NCI-H2196 (cell line): ENCODE data around the gene CCDC127.
"Not testable (repeated sequence)": the region's sequence is repeated elsewhere in the genome, so short reads cannot be mapped to it uniquely, and the experiment has no call there.

Source experiments
- DNase-seq: peaks from one replicate; lab custom pipeline; 2025; ENCODE audit not compliant: unreplicated experiment; lab: John Stamatoyannopoulos, UW

The CCDC127 gene

DNA sequence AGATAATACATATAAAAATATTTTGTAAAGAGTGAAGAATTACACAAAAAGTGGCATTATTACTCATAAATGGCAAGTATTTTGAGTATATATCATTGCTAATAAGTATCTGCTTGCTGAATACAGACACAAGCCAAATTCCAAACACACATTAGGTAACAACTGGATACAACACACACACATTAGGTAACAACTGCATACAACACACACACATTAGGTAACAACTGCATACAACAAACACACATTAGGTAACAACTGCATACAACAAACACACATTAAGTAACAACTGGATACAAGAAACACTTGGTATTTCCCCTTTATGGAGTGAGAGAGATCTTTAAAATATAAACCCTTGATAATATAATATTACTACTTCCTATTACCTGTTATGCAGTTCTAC lies 13.5 kb downstream of the CCDC127 start:
- no peak for DNase-seq

DNA sequence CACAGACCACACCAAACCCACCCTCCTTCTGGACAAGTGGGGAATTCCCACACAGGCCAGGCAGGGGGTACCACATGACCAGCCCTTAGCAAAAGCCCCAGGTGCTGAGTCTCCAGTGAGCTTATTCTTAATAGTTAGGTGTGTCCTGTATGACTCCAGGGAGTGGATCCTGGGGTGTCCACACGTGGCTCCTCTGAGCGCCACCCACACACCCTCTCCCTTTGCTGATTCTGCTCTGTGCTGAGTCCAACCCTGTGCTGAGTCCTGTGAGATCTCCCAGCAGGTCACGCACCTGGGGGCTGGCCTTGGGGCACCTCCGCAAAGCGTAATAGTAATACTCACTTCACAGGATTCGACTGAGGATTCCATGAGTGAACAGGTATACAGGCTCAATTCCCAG lies 14.0 kb downstream of the CCDC127 start:
- DNase-seq = no peak

GRCh38 chr5:203246-203930 lies 14.6 kb downstream of the CCDC127 start:
- DNase-seq = no peak

GRCh38 chr5:201672-202071 lies 16.3 kb downstream of the CCDC127 start:
- no peak for DNase-seq

DNA sequence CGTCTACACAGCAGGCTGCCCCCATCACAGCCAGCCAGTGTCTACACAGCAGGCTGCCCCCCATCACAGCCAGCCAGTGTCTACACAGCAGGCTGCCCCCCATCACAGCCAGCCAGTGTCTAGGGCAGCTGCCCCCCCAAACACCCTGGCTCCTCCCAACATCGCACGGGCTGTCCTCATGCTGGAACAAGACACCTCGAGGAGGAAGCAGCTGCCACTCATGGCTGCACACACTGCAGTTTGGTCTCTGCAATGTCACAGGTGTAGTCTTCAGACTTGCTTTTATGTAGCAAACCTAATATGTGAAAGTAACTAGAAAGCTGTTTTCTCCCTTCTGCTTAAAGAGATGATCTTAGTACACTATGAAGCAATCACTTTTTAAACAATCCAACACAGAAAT lies 17.0 kb downstream of the CCDC127 start:
- no peak for DNase-seq

GRCh38 chr5:199950-200645 lies 17.9 kb downstream of the CCDC127 start:
- DNase-seq = no peak

- DNase-seq = no peak
Measured at GRCh38 chr5:199197-199949, 18.6 kb downstream of the CCDC127 start.

DNA sequence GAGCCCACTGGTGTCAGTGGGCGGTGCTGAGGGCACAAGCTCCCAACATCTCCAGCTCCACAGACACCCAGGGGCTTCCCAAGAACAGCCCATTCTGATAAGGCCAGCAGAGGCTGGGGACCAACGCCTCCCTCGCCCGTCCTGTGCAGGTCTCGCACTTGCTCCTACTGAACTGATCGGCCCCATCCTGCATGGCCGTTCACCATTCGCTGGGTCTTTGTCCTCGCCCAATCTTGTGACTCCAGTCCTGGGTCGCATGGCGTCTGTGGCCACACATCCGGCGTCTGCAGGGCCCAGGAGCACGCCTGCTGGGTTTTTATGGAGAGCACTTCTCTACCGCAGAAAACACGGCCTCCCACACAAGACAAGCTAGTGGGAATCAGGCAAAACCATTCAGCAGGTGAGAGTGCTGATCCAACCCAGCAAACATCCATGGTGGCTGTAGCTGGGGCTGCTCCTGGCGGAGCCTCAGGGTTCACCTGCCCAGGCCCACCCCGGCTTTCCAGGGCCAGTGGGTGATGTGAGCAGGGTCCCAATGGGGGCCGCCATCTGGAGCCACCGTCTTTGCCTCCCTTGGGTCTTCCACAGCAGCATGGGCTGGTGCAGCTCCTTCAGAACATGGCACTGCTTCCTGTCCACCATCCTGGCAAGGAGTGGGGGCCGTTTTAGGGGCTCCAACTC lies 19.3 kb downstream of the CCDC127 start:
- no peak for DNase-seq

GRCh38 chr5:197892-198489 lies 20.0 kb downstream of the CCDC127 start:
- no peak for DNase-seq

- DNase-seq = not testable (repeated sequence)
Measured at GRCh38 chr5:197031-197430, 20.9 kb downstream of the CCDC127 start.

GRCh38 chr5:196350-196749 lies 21.6 kb downstream of the CCDC127 start:
- DNase-seq = no peak

DNA sequence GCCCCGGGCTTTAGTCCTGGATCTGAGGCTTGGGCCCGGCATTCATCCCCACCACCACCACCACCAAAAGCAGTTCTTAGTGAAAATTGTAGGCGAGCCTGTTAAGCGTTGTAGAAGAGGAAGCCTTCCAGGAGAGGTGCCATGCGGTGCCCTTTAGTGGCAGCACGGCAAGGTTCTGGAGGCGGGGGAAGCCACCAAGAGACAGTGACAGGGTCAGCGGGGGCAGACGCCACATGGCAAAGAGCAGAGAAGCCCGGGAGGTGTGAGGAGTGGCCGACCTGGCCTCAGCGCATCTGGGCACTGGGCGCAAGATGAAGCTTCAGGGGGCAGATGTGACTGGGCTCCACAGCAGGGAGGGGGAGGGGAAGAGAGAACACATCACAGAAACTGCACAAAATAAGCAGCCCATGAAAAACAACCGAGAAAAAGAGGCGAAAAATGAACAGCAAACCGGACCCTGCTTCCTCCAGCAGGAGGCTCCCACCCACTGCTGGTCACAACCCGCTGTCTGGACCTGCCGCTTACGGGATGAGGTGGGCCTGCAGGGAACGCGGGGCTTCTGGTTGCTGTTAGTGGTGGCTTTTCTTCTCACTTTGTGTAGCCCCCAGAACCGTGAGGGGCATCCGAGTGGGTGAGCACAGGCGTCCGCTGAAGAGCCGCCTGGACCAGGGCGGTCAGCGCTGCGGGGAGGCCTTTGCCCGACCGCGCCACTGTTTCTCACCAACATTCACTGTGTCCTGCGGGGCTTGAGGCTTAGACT lies 22.4 kb downstream of the CCDC127 start:
- no peak for DNase-seq

GRCh38 chr5:194603-195209 lies 23.2 kb downstream of the CCDC127 start:
- DNase-seq = no peak

GRCh38 chr5:194102-194501 lies 23.9 kb downstream of the CCDC127 start:
- DNase-seq = no peak

DNA sequence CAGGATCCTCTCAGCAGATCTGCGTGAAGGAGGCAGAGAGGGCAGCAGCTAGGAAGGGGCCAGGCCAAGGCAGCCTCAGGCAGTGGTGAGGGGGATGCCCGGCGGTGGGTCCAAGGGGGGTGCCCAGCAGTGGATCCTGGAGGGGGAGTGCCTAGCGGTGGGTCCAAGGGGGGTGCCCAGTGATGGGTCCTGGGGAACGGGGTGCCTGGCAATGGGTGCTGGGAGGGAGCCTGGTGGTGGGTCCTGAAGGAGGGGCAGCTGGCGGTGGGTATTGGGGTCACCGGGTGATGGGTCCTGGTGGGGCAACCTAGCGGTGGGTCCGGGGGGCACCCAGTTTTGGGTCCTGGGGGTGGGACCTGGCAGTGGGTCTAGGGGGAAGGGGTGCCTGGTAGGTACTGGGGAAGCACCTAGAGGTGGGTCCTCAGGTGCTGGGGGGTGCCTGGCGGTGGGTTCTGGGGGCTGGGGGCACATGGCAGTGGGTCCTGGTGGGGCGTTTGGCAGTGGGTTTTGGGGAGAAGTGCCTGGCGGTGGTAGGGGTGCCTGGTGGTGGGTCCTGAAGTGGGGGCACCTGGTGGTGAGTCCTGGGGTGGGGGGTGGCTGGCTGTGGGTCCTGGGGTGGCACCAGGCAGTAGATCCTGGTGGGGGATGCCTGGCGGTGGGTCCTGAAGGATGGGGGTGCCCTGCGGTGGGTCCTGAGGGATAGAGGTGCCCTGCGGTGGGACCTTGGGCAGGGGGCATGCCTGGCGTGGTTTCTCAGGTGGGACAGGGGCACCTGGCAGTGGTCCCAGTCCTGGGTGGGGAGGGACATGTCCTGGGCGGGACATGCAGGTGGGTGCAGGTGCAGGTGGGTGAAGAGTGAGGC lies 24.8 kb downstream of the CCDC127 start:
- DNase-seq = no peak

- DNase-seq = no peak
Measured at GRCh38 chr5:192691-192969, 25.3 kb downstream of the CCDC127 start.

DNA sequence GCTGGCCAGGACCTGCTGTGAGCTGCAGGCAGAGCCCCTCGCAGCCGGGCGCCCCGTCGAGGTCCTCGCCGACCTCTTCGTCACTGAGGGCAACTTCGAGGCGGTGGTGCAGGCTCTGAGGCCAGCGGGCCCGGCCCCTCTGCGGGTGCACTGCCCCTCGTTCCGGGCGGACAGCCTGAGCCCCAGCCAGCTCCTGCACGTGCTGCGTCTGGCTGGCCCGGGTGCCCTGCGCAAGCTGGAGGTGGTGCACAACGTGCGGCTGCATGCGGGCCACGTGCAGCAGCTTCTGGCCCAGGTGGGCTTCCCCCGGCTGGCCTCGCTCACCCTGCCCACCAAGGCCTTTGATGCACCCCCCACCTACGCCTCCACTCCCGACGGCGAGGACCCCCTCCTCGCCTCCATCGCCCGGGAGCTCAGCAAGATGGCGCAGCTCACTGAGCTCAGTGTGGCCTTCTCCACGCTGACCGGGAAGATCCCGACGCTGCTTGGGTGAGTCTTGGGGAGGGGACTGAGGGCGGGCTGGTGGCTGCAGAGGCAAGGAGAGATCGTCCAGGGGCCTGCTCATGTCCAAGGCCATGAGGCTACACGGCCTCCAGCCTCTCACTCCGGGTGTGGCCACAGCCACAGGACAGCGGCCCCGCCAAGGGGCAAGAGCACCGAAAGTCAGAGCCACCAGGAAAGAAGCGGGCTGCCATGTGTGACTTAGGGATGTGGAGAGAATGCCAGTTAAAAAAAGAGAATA lies 25.8 kb downstream of the CCDC127 start:
- DNase-seq = no peak
